ENCODE data around the gene PSMG1.

DNA sequence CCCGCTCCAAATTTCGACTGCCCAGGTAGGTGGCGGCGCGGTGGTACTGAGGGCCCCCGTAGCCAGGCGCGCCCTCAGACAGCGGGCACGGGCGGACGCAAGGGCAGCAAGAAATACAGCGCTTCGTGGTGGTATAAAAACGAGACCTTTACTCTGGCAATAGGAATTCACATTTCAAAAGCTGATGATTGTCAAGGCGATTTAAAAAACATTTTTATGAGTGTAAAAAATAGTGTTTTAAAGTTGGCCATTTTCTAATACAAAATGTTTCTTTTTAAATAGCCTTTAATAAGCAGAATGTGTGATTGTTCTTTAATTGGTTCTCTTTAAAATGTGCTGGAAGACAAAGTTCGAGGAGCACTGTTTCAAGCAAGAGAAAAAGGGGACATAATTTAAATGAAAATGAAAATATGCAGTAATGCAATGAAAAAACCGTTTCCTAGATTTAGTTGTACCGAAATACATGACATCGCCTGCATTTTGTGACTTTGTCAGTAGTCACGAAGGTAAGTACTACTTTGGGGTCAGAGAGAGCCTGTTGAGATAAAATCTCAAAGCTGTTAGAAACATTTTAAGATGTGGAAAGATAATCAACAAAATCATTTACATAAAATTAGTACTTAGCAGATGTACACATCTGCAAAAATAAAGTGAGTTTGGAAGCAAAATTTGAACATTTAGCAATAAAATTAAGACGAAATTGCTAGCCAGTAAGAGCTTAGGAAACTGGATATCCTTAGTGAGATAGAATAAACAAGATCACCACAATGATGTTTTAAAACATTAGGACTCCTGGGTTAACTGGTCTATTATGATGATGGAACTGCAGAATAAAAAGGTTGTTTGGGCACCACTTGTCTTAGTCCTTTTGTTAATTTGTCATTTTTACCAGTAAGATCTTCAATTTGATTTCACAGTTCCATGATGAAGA, 1.1 kb upstream of the PSMG1 start:
- TF ChIP-seq, protein P1, sequence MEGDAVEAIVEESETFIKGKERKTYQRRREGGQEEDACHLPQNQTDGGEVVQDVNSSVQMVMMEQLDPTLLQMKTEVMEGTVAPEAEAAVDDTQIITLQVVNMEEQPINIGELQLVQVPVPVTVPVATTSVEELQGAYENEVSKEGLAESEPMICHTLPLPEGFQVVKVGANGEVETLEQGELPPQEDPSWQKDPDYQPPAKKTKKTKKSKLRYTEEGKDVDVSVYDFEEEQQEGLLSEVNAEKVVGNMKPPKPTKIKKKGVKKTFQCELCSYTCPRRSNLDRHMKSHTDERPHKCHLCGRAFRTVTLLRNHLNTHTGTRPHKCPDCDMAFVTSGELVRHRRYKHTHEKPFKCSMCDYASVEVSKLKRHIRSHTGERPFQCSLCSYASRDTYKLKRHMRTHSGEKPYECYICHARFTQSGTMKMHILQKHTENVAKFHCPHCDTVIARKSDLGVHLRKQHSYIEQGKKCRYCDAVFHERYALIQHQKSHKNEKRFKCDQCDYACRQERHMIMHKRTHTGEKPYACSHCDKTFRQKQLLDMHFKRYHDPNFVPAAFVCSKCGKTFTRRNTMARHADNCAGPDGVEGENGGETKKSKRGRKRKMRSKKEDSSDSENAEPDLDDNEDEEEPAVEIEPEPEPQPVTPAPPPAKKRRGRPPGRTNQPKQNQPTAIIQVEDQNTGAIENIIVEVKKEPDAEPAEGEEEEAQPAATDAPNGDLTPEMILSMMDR (IDR thresholded peaks at IDR 0.05; ENCODE audit: low read length) = no peak
- TF ChIP-seq EZH2 (optimal IDR thresholded peaks at IDR 0.05; ENCODE audit: low read depth, low read length) (no peak), EZH2phosphoT487 (IDR thresholded peaks at IDR 0.05; ENCODE audit: low read length) (no peak)
